K562 (cell line): ENCODE data around the gene ZSWIM7. TPM values are rescaled to one million over a fixed set of nuclear protein-coding genes. Genes with fewer than 3 reads are reported as not detected.
A peak's percentile ranks its signal among the peaks of the same experiment; 100 is the strongest.

Source experiments
- ATAC-seq: fragments of 200-7000 bp; cut with Tn5 transposase; 3 replicates; pipeline ENCODE4 v1.9.1; 2020; ENCODE audit warnings: moderate library complexity
- BruUV-seq: library from RNA; stranded (reverse); fragments of 400-500 nt; replicated peaks from 2 replicates; lab custom pipeline; 2021; lab: Mats Ljungman, UMichigan
- CTCF ChIA-PET: fragments of 300-600 bp; formaldehyde crosslinking; extraction: SDS; loops from one replicate; lab custom pipeline; 2021; ENCODE audit warnings: low intra/inter-chr PET ratio; lab: Yijun Ruan, JAX
- POLR2A ChIA-PET: fragments of 300-600, 350-650 bp; sonication (Branson Sonifier 250); formaldehyde crosslinking; extraction: SDS; loops from one replicate; lab custom pipeline; 2021; ENCODE audit warnings: antibody characterized with exemption, inconsistent platforms; lab: Yijun Ruan, JAX
- DNase-seq, 4 experiments: peaks; one replicate each; pipeline versions ENCODE4 v3.0.0 to v3.0.0-alpha.2; 2011 to 2018; ENCODE audit warnings: low spot score in 3 of 4, mixed read lengths in 3 of 4; ENCODE audit errors: extremely low read depth in 1 of 4
- FAIRE-seq: peaks from 2 replicates; lab custom pipeline; 2011; peaks lifted over from hg19 to GRCh38; lab: Jason Lieb, UNC
- H2AFZ ChIP-seq: 2 replicates; pipeline ENCODE4 v1.6.0; 2011; ENCODE audit warnings: low read depth, low read length, control low read depth, inconsistent platforms
- H3K27ac ChIP-seq: fragments of 200-600 bp; 3 replicates; pipeline ENCODE4 v1.8.0; 2011; ENCODE audit warnings: low read depth, mild to moderate bottlenecking, control low read depth, inconsistent platforms, low read length, moderate library complexity, mixed read lengths; ENCODE audit errors: extremely low read depth
- H3K27me3 ChIP-seq, 2 experiments: fragments of 300-600 bp in 1 of 2; 2 replicates in 1 of 2; 3 replicates in 1 of 2; pipeline versions ENCODE4 v1.6.0 to v1.8.0; 2011; ENCODE audit warnings: inconsistent platforms in 2 of 2, low read length in 2 of 2, mild to moderate bottlenecking in 1 of 2, mixed read lengths in 1 of 2, moderate library complexity in 1 of 2; ENCODE audit not compliant: control insufficient read depth in 2 of 2, insufficient read depth in 2 of 2
- H3K36me3 ChIP-seq: fragments of 300-600 bp; 3 replicates; pipeline ENCODE4 v1.8.0; 2011; ENCODE audit warnings: mild to moderate bottlenecking, low read length, inconsistent platforms; ENCODE audit not compliant: control insufficient read depth, insufficient read depth
- H3K4me1 ChIP-seq, 2 experiments: fragments of 200-600 bp in 1 of 2; replicated peaks in 1 of 2; 2 replicates in 1 of 2; 3 replicates in 1 of 2; pipeline versions ENCODE4 v1.5.1 to v1.8.0; 2011; ENCODE audit warnings: inconsistent platforms in 2 of 2, low read length in 2 of 2, mild to moderate bottlenecking in 1 of 2, mixed read lengths in 1 of 2, moderate library complexity in 1 of 2; ENCODE audit not compliant: control insufficient read depth in 2 of 2, insufficient read depth in 2 of 2
- H3K4me2 ChIP-seq: 2 replicates; pipeline ENCODE4 v1.6.1; 2011; ENCODE audit warnings: low read length, control low read depth, inconsistent platforms, mixed read lengths; ENCODE audit not compliant: insufficient read depth
- H3K4me3 ChIP-seq: fragments of 200-600 bp; sonication (generic), shearing (Covaris generic); 2 replicates; pipeline ENCODE4 v1.5.1; 2016; ENCODE audit warnings: control low read depth, inconsistent platforms
- H3K79me2 ChIP-seq: fragments of 200-600 bp; 3 replicates; pipeline ENCODE4 v1.8.0; 2011; ENCODE audit warnings: low read length, inconsistent platforms; ENCODE audit not compliant: control insufficient read depth, insufficient read depth
- H3K9ac ChIP-seq, 2 experiments: 2 replicates each; pipeline versions ENCODE4 v1.6.0 to v1.6.1; 2011; ENCODE audit warnings: low read depth in 2 of 2, low read length in 2 of 2, control low read depth in 1 of 2, inconsistent platforms in 1 of 2, mild to moderate bottlenecking in 1 of 2, mixed read lengths in 1 of 2; ENCODE audit not compliant: insufficient read depth in 1 of 2
- H3K9me1 ChIP-seq: one replicate; pipeline ENCODE4 v1.6.0; 2011; ENCODE audit warnings: inconsistent platforms, mild to moderate bottlenecking, low read length, moderate library complexity; ENCODE audit not compliant: control insufficient read depth, insufficient read depth
- H3K9me3 ChIP-seq: replicated peaks from 2 replicates; pipeline ENCODE4 v1.5.1; 2011; ENCODE audit warnings: low read depth, low read length, inconsistent platforms; ENCODE audit not compliant: control insufficient read depth, insufficient read depth
- H4K20me1 ChIP-seq: replicated peaks from 2 replicates; pipeline ENCODE4 v1.6.1; 2011; ENCODE audit warnings: low read length, inconsistent platforms, mixed read lengths; ENCODE audit not compliant: control insufficient read depth, insufficient read depth
- C11orf30 ChIP-seq: fragments of 450-650 bp; IDR thresholded peaks from 2 replicates; pipeline ENCODE4 v1.6.1; 2016; ENCODE audit warnings: low read depth, mild to moderate bottlenecking
- CTCF ChIP-seq, 3 experiments: IDR thresholded peaks in 2 of 3; conservative IDR thresholded peaks in 1 of 3; 2 replicates each; pipeline ENCODE4 v1.5.1; 2011 to 2012; ENCODE audit warnings: low read length in 3 of 3, mild to moderate bottlenecking in 3 of 3, control low read depth in 2 of 3, improper control_type of control experiment in 1 of 3, inconsistent platforms in 1 of 3, low read depth in 1 of 3, mixed read lengths in 1 of 3, moderate library complexity in 1 of 3; ENCODE audit not compliant: insufficient read depth in 2 of 3
- DDX20 ChIP-seq: fragments of 450-650 bp; IDR thresholded peaks from 2 replicates; pipeline ENCODE4 v1.6.1; 2016; ENCODE audit warnings: missing genetic modification characterization, low read depth, mild to moderate bottlenecking, missing compliant biosample characterization, moderate library complexity
- NFRKB ChIP-seq: fragments of 450-650 bp; IDR thresholded peaks from 2 replicates; pipeline ENCODE4 v1.6.1; 2016; ENCODE audit warnings: low read depth
- POLR2AphosphoS2 ChIP-seq: IDR thresholded peaks from 2 replicates; pipeline ENCODE4 v1.6.1; 2012; ENCODE audit warnings: low read length, improper control_type of control experiment
- RBM17 ChIP-seq: fragments of 200-400 bp; formaldehyde crosslinking; IDR thresholded peaks from 2 replicates; pipeline ENCODE4 v1.6.1; 2017; ENCODE audit warnings: low read depth, mild to moderate bottlenecking, low read length, borderline replicate concordance
- SOX6 ChIP-seq: fragments of 450-650 bp; IDR thresholded peaks from 2 replicates; pipeline ENCODE4 v1.6.1; 2014; ENCODE audit warnings: mild to moderate bottlenecking
- ZNF561 ChIP-seq: fragments of 450-650 bp; formaldehyde crosslinking; conservative IDR thresholded peaks from 2 replicates; pipeline ENCODE4 v1.4.0; 2020; ENCODE audit warnings: mild to moderate bottlenecking, moderate library complexity
- WGBS: fragments of 100-300 bp; shearing (Covaris generic); methylation state at CpG from one replicate; pipeline ENCODE4 v1.1.6; 2016; ENCODE audit warnings: low coverage, mixed read lengths; ENCODE audit not compliant: insufficient coverage; ENCODE audit errors: missing lambda C conversion rate; 5-methylcytosine and 5-hydroxymethylcytosine counted together
- in situ Hi-C: fragments of 300-500 bp; cut with MboI; formaldehyde crosslinking; loops from 4 replicates; pipeline ENCODE4 v1.15.0; 2018; ENCODE audit warnings: inconsistent platforms, mixed read lengths
- intact Hi-C: fragments of 100-400 bp; cut with micrococcal nuclease; formaldehyde crosslinking; loops from 2 replicates; pipeline ENCODE4 v1.14.2; 2022
- polyA plus RNA-seq, 8 experiments: library from polyadenylated mRNA; depleted of rRNA in 4 of 8; stranded (reverse) in 5 of 8; unstranded in 3 of 8; fragments of >200 nt; fragmentation: Nextera tagmentation in 2 of 8; fragmentation: Illumina TruSeq in 1 of 8; extraction: Ambion mirVana in 2 of 8; extraction: Trizol in 1 of 8; gene quantifications; 2 replicates each; pipeline versions ENCODE4 v1.2.1 to v1.2.3, GENCODE V29; 2011 to 2014; ENCODE audit warnings: inconsistent platforms in 1 of 8, missing spikeins in 1 of 8
- total RNA-seq, 7 experiments: library from RNA; depleted of rRNA in 6 of 7; stranded (reverse); fragments of >200 nt in 6 of 7; fragmentation: Illumina TruSeq in 2 of 7; extraction: Trizol in 2 of 7; gene quantifications; 2 replicates each; pipeline versions ENCODE4 v1.2.1 to v1.2.3, GENCODE V29; 2011 to 2021; ENCODE audit warnings: low replicate concordance in 1 of 7
- TF ChIP-seq, protein P1 (sequence below): sonication (generic); formaldehyde crosslinking; IDR thresholded peaks from 2 replicates; pipeline ENCODE4 v1.5.0; 2020; ENCODE audit warnings: missing genetic modification reagents

ZSWIM7 gene
- total and polyA plus RNA-seq, 9 of the 15 experiments (the other 6 are each of a cell fraction or from before 2014, with no cell fraction given) = 5.9 to 18.7 (median 9.5) TPM

GRCh38 chr17:16019347-16019746 is 19.8 kb upstream of the ZSWIM7 start (continued):
- TF ChIP-seq, protein P1, sequence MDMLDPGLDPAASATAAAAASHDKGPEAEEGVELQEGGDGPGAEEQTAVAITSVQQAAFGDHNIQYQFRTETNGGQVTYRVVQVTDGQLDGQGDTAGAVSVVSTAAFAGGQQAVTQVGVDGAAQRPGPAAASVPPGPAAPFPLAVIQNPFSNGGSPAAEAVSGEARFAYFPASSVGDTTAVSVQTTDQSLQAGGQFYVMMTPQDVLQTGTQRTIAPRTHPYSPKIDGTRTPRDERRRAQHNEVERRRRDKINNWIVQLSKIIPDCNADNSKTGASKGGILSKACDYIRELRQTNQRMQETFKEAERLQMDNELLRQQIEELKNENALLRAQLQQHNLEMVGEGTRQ = no peak
- TF ChIP-seq POLR2AphosphoS2 = no peak
- no peak for TF ChIP-seq NFRKB
- TF ChIP-seq DDX20 = no peak
- TF ChIP-seq ZNF561 (CRISPR knock-in tag) = no peak
- TF ChIP-seq SOX6 = no peak
- no peak for TF ChIP-seq RBM17

- WGBS = 64% methylated on average over 3 of the region's 3 CpGs
- TF ChIP-seq CTCF (IDR thresholded peaks at IDR 0.05 in 2 of 3, conservative IDR thresholded peaks at IDR 0.05 in 1 of 3; ENCODE audit: insufficient read depth in 2 of 3, low read depth in 1 of 3, low read length in 3 of 3) (peak in 2 of 3 experiments; percentile 20 to 26; a peak in 1 of 6 replicates), SOX6 (no peak), C11orf30 (no peak)
- POLR2A ChIA-PET = interaction anchor here (1.5 kb wide), 1 partner anchor 8 kb away, joined by 4 read pairs; no protein-coding TSS in a partner anchor
- Histone ChIP-seq H3K27me3 (no peaks in the 10 kb centered on the region), H3K79me2 (no peaks in the 10 kb centered on the region; the same call in 1 of the 3 replicates), H3K9me1 (no peaks in the 10 kb centered on the region), H4K20me1 (no peaks in the 10 kb centered on the region), H2AFZ (no peak overlapping the region), H3K9me3 (no peaks in the 10 kb centered on the region), H3K9ac (no peak overlapping the region), H3K4me3 (no peak overlapping the region), H3K4me1 (no peaks in the 10 kb centered on the region; a peak in 1 of 5 replicates), H3K4me2 (no peak overlapping the region), H3K27ac (no peak overlapping the region), H3K36me3 (peaks cover 69% of the 10 kb centered on the region)
- DNase-seq (no peak), ATAC-seq (no peak), FAIRE-seq (no peak)
- intact Hi-C loops = no loop called here
- in situ Hi-C loops = no loop called here
- CTCF ChIA-PET = no interaction called here
- no TSS peak for BruUV-seq
Measured at GRCh38 chr17:16013943-16014407, 14.5 kb upstream of the ZSWIM7 start.
